MM.1S (cell line): ENCODE measurements around the gene CHGA.

Experiments
- CTCF ChIP-seq: fragments of 300-600 bp; sonication (generic); IDR thresholded peaks from 2 replicates; pipeline ENCODE4 v1.5.1; 2016; ENCODE audit warnings: antibody characterized with exemption, low read length, mixed read lengths
- EZH2 ChIP-seq: fragments of 300-600 bp; sonication (generic); optimal IDR thresholded peaks from 2 replicates; pipeline ENCODE3; 2017; ENCODE audit warnings: low read depth, mild to moderate bottlenecking, antibody characterized with exemption, low read length, mixed read lengths
- EZH2phosphoT487 ChIP-seq: fragments of 300-600 bp; sonication (generic); IDR thresholded peaks from 2 replicates; pipeline ENCODE4 v1.6.1; 2018; ENCODE audit warnings: antibody characterized with exemption, low read length

GRCh38 chr14:92935446-92935845, 12.5 kb downstream of the CHGA start:
- no peak for TF ChIP-seq CTCF
- TF ChIP-seq EZH2 = no peak
- no peak for TF ChIP-seq EZH2phosphoT487
